NCI-H2171 treated with DMSO at 0.1 percent for 48 hours (cell line): Measurements from ENCODE around the gene GJC3.
"Not testable (repeated sequence)": the region's sequence is repeated elsewhere in the genome, so short reads cannot be mapped to it uniquely, and the experiment has no call there.

ENCODE experiments used
- DNase-seq: peaks from one replicate; lab custom pipeline; 2025; lab: John Stamatoyannopoulos, UW

Gene GJC3

DNA sequence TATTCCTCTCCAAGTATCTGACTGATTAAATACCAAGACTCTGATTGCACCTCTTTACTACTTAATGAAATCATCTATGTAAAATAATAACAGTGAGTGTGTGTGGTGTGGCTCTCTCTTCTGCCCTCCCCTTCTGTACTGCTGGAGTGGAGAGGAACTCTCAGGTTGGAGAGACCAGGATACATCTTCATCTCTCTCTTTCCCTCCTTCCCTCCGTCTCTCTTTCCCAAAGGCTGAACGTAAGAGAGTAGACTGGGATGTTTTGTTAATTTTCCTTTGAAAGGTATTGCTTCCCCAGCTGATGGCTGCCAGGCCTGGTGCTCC is 272 bp upstream of the GJC3 start:
- DNase-seq = no peak

DNA sequence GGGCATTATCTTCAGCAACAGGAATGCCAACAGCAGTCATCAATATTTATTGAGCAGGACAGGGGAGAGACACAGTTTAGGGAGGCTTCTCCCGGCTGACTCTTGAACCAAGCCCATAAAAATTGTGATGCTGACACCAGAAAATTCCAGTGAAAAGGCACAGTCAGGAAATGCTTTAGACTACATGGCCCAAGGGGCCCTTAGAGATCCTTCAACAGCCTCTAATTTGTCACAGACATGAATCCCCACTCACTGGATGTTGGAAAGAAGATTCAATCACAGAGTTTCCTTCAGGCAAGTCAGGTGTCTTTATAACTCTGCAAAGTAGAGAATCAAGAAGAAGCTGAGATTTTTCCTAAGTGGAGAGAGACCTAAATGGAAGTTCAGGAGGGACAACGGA is 1.2 kb downstream of the GJC3 start:
- DNase-seq = no peak

DNA sequence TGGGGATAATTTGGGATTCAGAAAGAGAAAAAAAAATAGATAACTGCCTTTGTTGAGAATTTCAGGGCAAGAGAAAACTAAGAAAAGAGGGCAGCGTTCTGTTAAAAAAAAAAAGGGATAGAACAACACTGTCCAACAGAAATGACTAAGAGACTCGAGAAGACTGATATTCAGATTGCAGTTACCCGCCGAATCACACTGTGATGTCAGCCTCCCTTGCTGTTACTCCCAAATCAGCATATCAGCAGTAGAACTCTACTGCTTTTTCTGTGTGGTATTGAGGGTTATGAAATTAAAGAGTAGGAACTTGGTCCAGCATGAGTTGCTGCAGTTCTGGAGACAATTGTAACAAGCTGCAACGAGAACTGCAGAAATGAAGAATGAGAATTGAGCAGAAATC is 1.9 kb downstream of the GJC3 start:
- no peak for DNase-seq

GRCh38 chr7:99926321-99926720 is 3.1 kb downstream of the GJC3 start:
- no peak for DNase-seq

- DNase-seq = no peak
Observed at GRCh38 chr7:99923200-99923599, 6.2 kb downstream of the GJC3 start.

GRCh38 chr7:99920149-99920548 is 9.3 kb downstream of the GJC3 start:
- no peak for DNase-seq

DNA sequence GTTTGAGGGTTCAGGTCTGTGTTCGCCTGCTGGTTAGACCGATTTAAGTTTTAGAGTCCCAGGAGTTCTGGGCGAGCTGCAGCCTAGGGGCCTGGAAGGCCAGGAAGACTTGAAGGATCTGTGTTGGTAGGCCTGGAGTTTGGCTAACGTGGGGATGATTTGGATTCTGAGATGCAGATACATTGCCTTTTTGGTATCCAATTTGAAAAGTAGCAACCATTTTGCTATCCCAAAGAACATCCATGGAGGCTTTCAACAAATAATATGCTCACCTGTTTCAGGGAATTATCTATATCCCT is 9.7 kb downstream of the GJC3 start:
- no peak for DNase-seq

- DNase-seq = peak; percentile 92
Observed at GRCh38 chr7:99918959-99919813, 10.2 kb downstream of the GJC3 start, which contains the start of gene TRIM4. Gene TRIM4 (minus strand): TSS chr7:99919530. CDS start chr7:99919401, 129 bp downstream.

DNA sequence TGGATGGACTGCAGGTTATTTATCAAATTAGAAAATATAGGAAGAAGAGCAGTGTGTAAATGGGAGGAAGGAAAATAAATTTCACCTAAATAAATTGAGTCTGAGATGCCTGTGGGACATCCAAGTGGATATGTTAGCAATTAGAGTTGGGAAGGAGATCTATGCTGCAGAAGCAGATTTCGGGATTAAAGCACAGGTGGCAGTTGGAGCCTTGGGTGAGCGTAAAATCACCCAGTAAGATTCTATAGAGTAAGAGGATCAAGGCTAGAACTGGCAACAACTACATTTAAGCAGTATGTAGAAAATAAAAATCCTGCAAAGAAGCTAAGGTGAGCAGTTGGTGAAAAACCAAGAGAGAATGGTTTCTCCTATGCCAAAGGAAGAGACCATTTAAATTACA is 18.4 kb downstream of the GJC3 start:
- no peak for DNase-seq

GRCh38 chr7:99901581-99901980 is 27.8 kb downstream of the GJC3 start:
- no peak for DNase-seq

DNA sequence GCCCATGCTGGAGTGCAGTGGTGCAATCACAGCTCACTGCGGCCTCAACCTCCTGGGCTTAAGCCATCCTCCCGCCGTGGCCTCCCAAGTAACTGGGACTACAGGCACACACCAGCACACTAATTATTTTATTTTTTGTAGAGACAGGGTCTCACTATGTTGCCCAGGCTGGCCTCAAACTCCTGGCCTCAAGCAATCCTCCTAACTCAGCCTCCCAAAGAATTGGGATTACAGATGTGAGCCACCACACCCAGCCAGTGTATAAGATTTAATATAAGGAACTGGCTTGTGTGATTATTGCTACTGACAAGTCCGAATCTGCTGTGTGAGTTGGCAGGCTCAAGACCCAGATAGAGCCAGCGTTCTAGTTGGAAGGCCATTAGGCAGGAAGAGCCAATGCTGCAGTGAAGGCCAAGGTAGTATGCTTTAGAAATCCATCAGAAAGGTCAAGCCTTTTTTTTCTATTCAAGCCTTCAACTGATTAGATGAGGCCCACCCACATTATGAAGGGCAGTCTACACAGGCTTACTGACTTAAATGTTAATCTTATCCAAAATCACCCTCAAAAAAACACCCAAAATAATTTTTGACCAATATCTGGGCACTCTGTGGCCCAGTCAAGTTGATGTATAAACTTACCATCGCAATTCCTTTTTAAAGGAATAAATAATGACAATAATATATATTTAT is 29.4 kb downstream of the GJC3 start:
- no peak for DNase-seq

DNA sequence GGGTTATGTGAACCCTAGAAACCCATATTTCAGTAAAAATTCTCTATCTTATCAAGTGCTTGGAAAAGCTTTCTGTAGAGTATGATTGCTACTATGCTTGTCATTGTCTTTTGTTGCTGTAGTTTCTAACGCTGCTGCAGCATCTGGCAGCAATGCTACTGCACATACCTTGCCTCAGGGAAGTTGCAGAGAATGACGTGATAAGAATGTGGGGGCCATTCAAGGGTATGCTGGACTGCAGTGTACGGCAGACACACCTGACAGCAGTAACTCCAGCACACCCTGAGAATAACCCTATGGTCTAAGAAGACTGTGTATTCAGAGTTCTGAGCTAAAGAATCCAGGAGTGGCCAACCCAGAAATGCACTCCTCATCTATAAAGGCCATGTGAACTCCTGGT is 30.6 kb downstream of the GJC3 start:
- no peak for DNase-seq

- DNase-seq = no peak
Observed at GRCh38 chr7:99898023-99898357, 31.4 kb downstream of the GJC3 start.

DNA sequence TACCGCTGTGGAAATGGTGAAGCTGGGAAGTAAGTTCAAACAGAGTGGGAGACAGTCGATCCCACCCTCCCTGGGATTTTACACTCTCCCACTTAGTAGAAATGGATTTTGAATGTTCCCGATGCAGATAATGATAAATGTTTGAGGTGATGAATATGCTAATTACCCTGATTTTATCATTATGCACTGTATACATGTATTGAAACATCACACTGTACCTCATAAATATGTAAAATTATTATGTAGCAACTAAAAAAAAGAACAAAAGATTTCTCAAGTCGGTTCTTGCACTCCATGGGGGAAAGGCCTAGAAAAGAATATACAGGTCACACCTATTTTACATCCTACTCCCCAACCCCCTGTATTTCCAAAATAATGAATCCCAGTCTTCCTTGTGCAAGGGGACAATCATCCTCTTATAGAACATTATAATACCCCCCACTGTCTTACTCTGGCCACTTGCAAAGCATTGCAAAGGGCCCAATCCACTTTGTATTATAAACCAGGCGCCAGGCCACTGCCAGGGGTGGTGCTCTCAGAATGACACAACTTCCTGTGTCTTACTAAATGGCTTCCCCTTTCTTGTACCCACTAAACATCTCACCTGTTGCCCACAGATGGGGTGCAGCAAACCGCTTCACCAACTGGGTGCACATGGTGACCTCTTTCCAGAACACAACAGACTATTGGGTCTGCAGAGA is 31.9 kb downstream of the GJC3 start:
- DNase-seq = no peak

DNA sequence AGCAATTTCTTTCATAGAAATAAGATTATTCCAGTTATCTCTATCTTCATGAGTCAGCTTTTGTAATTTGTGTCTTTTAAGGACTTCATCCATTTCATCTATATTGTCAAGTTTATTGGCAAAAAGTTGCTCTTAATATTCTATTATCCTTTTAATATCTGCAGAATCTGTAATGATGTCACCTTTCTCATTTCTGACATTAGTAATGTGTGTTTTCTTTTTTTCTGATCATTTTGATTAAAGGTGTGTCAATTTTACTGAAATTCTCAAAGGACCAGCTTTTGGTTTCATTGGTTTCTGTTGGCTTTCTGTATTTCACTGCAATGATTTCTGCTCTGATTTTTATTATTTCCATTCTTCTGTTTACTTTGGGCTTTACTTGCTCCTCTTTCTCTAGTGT is 34.7 kb downstream of the GJC3 start:
- DNase-seq = no peak

GRCh38 chr7:99893280-99893679 is 36.1 kb downstream of the GJC3 start:
- DNase-seq = no peak

- not testable (repeated sequence) for DNase-seq
Observed at GRCh38 chr7:99890348-99890747, 39.1 kb downstream of the GJC3 start.

DNA sequence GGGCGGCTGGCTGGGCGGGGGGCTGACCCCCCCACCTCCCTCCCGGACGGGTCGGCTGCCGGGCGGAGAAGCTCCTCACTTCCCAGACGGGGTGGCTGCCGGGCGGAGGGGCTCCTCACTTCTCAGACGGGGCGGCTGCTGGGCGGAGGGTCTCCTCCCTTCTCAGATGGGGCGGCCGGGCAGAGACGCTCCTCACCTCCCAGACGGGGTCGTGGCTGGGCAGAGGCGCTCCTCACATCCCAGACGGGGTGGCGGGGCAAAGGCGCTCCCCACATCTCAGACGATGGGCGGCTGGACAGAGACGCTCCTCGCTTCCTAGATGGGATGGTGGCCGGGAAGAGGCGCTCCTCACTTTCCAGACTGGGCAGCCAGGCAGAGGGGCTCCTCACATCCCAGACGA is 41.1 kb downstream of the GJC3 start:
- DNase-seq = not testable (repeated sequence)

GRCh38 chr7:99881370-99881769 is 48.0 kb downstream of the GJC3 start:
- no peak for DNase-seq

DNA sequence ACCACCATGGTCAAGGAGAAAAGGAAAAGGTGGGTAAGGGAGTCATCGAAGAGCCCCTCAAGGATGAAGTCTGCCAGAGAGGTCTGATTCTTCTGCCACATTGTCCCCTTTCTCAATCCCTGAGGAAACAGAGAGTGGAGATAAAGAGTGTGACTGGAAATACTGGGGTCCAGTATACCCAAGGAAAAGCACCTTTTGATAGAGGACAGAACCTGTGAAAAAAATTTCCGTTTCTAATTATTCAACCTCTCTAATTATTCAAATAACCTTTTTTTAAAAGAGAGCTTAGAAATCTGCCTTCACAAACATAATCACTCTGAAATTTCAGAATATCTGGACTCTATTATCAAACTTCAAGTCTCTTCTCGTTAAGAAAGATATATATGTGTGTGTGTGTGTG is 52.5 kb downstream of the GJC3 start, which contains the start of gene OR2AE1:
OR2AE1 (minus strand) TSS at position 101 of the 400 bp plus-strand sequence; CDS start at position 101, 0 bp downstream.
- no peak for DNase-seq

DNA sequence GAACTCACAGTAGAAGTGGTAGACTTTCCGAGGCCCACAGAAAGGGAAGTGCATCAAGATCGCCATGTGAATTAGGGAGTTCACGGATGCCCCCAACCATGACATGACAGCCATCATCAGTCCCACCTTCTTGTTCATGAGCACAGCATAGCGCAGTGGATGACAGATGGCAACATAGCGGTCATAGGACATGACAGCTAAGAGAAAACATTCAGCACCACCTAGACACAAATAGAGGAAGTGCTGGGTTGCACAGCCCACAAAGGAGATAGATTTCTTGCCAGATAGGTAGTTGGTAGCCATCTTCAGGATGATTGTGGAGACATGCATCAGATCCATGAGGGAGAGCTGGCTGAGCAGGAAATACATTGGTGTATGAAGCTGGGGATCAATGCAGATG is 52.9 kb downstream of the GJC3 start:
- DNase-seq = no peak
